Naive thymus-derived CD4-positive, alpha-beta T cell (primary cell): Measurements from ENCODE around the gene DNAH8. TPM values are rescaled to one million over a fixed set of nuclear protein-coding genes. Genes with fewer than 3 reads are reported as not detected.
A peak's percentile ranks its signal among the peaks of the same experiment; 100 is the strongest.

Experiments
- ATAC-seq: fragments of 150-1000 bp; cut with Tn5 transposase; 2 replicates; pipeline ENCODE4 v1.10.0; 2021; ENCODE audit warnings: mild to moderate bottlenecking, moderate library complexity
- CTCF ChIA-PET: fragments of 350-600 bp; sonication (Branson Sonifier 250); formaldehyde crosslinking; loops from one replicate; lab custom pipeline; 2021; ENCODE audit warnings: antibody characterized with exemption; lab: Charles Lee
- POLR2A ChIA-PET: fragments of 350-600 bp; sonication (Branson Sonifier 250); formaldehyde crosslinking; loops from one replicate; lab custom pipeline; 2021; ENCODE audit warnings: antibody characterized with exemption, inconsistent platforms; lab: Charles Lee
- DNase-seq, 9 donors: peaks; one replicate each; pipeline versions ENCODE4 v3.0.0 to v3.0.0-alpha.2; 2020 to 2022; ENCODE audit warnings: mixed read lengths in 1 of 9
- H3K27ac ChIP-seq: one replicate; pipeline ENCODE4 v1.7.0; 2013; ENCODE audit warnings: mild to moderate bottlenecking, low read depth, low read length, moderate library complexity
- H3K27me3 ChIP-seq, 2 donors: one replicate each; pipeline ENCODE4 v1.7.0; 2013; ENCODE audit warnings: low read length in 2 of 2, mild to moderate bottlenecking in 2 of 2, moderate library complexity in 2 of 2; ENCODE audit not compliant: control insufficient read depth in 2 of 2, insufficient read depth in 2 of 2
- H3K36me3 ChIP-seq, 3 experiments: 1 replicate in 2 of 3; 2 replicates in 1 of 3; pipeline ENCODE4 v1.7.0; 2013; ENCODE audit warnings: low read length in 3 of 3, mild to moderate bottlenecking in 3 of 3, moderate library complexity in 1 of 3; ENCODE audit not compliant: insufficient read depth in 3 of 3, control insufficient read depth in 2 of 3
- H3K4me1 ChIP-seq, 2 donors: one replicate each; pipeline ENCODE4 v1.7.0; 2013; ENCODE audit warnings: low read length in 2 of 2, mild to moderate bottlenecking in 2 of 2, moderate library complexity in 1 of 2; ENCODE audit not compliant: control insufficient read depth in 2 of 2, insufficient read depth in 2 of 2
- H3K4me3 ChIP-seq: 2 replicates; pipeline ENCODE4 v1.7.0; 2013; ENCODE audit warnings: mild to moderate bottlenecking, low read length
- H3K9me3 ChIP-seq, 3 experiments: 1 replicate in 2 of 3; 2 replicates in 1 of 3; pipeline ENCODE4 v1.7.0; 2013; ENCODE audit warnings: low read length in 3 of 3; ENCODE audit not compliant: control insufficient read depth in 2 of 3
- H3K27ac Mint-ChIP-seq, 9 donors: one replicate each; pipeline ENCODE4 v1.8.0; 2020 to 2022; ENCODE audit warnings: mixed read lengths in 9 of 9, mild to moderate bottlenecking in 8 of 9, moderate library complexity in 5 of 9, inconsistent platforms in 2 of 9
- H3K27me3 Mint-ChIP-seq, 5 donors: one replicate each; pipeline ENCODE4 v1.8.0; 2021 to 2022; ENCODE audit warnings: mixed read lengths in 5 of 5, mild to moderate bottlenecking in 1 of 5
- H3K36me3 Mint-ChIP-seq, 5 donors: one replicate each; pipeline ENCODE4 v1.8.0; 2020 to 2022; ENCODE audit warnings: mixed read lengths in 5 of 5, mild to moderate bottlenecking in 3 of 5, inconsistent platforms in 1 of 5
- H3K4me1 Mint-ChIP-seq, 7 donors: one replicate each; pipeline ENCODE4 v1.8.0; 2020 to 2022; ENCODE audit warnings: mixed read lengths in 7 of 7, mild to moderate bottlenecking in 3 of 7, inconsistent platforms in 1 of 7
- H3K4me3 Mint-ChIP-seq, 10 donors: one replicate each; pipeline ENCODE4 v1.8.0; 2020 to 2022; ENCODE audit warnings: mild to moderate bottlenecking in 10 of 10, mixed read lengths in 10 of 10, moderate library complexity in 6 of 10, inconsistent platforms in 2 of 10
- H3K9me3 Mint-ChIP-seq, 11 donors: one replicate each; pipeline ENCODE4 v1.8.0; 2020 to 2022; ENCODE audit warnings: mixed read lengths in 11 of 11, mild to moderate bottlenecking in 4 of 11, inconsistent platforms in 1 of 11, moderate library complexity in 1 of 11
- intact Hi-C, 2 donors: fragments of 100-400 bp; cut with micrococcal nuclease; formaldehyde crosslinking; loops; one replicate each; pipeline ENCODE4 v1.15.1; 2023
- polyA plus RNA-seq, 2 donors: library from polyadenylated mRNA; unstranded; fragments of 300-500 nt; fragmentation: Illumina TruSeq; gene quantifications; one replicate each; pipeline ENCODE4 v1.2.3, GENCODE V29; 2021
- total RNA-seq, 6 experiments: library from RNA in 5 of 6; stranded (reverse) in 5 of 6; gene quantifications; 1 replicate in 5 of 6; 2 replicates in 1 of 6; pipeline ENCODE4 v1.2.3 and lab custom pipeline; 2021 to 2026

The DNAH8 gene
- total and polyA plus RNA-seq, 7 experiments from 2014 or later: 0.02 to 0.15 (median 0.05) TPM; not detected in 2

GRCh38 chr6:39043776-39044175, 328.7 kb downstream of the DNAH8 start:
- peaks cover 0 to 3% (median 0%) of the 10 kb centered on the region in 11 donors for H3K9me3 Mint-ChIP-seq
- no peak overlapping the region for H3K4me3 Mint-ChIP-seq
- no peak overlapping the region for H3K27ac Mint-ChIP-seq
- no peaks in the 10 kb centered on the region for H3K4me1 ChIP-seq
- ChIA-PET POLR2A (no interaction called here), CTCF (no interaction called here)
- intact Hi-C loops: no loop called here
- peaks cover 0 to 5% (median 5%) of the 10 kb centered on the region in 7 donors for H3K4me1 Mint-ChIP-seq
- no peak overlapping the region for H3K27ac ChIP-seq
- H3K27me3 ChIP-seq: peaks cover 0 to 3% of the 10 kb centered on the region in 2 donors
- peaks cover 0 to 4% (median 0%) of the 10 kb centered on the region in 5 donors for H3K36me3 Mint-ChIP-seq
- ATAC-seq (no peak), DNase-seq (no peak)
- H3K36me3 ChIP-seq: no peaks in the 10 kb centered on the region
- peaks cover 24 to 51% (median 38%) of the 10 kb centered on the region in 5 donors for H3K27me3 Mint-ChIP-seq
- H3K9me3 ChIP-seq: no peaks in the 10 kb centered on the region
- no peak overlapping the region for H3K4me3 ChIP-seq

- H3K9me3 ChIP-seq: no peaks in the 10 kb centered on the region
- Mint-ChIP-seq H3K27ac (no peak overlapping the region), H3K27me3 (peaks cover 24 to 49% (median 39%) of the 10 kb centered on the region in 5 donors), H3K36me3 (peaks cover 0 to 4% (median 0%) of the 10 kb centered on the region in 5 donors), H3K4me3 (no peak overlapping the region), H3K9me3 (peaks cover 0 to 3% (median 0%) of the 10 kb centered on the region in 11 donors), H3K4me1 (peaks cover 2 to 7% (median 5%) of the 10 kb centered on the region in 7 donors)
- H3K27me3 ChIP-seq: peaks cover 0 to 3% of the 10 kb centered on the region in 2 donors
- no peak overlapping the region for H3K4me3 ChIP-seq
- H3K4me1 ChIP-seq: no peaks in the 10 kb centered on the region
- DNase-seq: no peak
- no peaks in the 10 kb centered on the region for H3K36me3 ChIP-seq
- ATAC-seq: no peak
- no peak overlapping the region for H3K27ac ChIP-seq
- POLR2A ChIA-PET: no interaction called here
- intact Hi-C loops: no loop called here
- CTCF ChIA-PET: no interaction called here
These were observed 329.1 kb downstream of the DNAH8 start for GRCh38 chr6:39044181-39044580.

- H3K27ac ChIP-seq: no peak overlapping the region
- ChIA-PET CTCF (no interaction called here), POLR2A (no interaction called here)
- H3K9me3 Mint-ChIP-seq: no peaks in the 10 kb centered on the region
- peaks cover 0 to 5% of the 10 kb centered on the region in 2 donors for H3K4me1 ChIP-seq
- no peak overlapping the region for H3K27ac Mint-ChIP-seq
- H3K4me3 Mint-ChIP-seq: peak overlapping the region in 9 of 10 donors; percentile 26 to 83 (median 56)
- H3K27me3 ChIP-seq: peaks cover 0 to 3% of the 10 kb centered on the region in 2 donors
- peaks cover 0 to 4% (median 0%) of the 10 kb centered on the region in 5 donors for H3K36me3 Mint-ChIP-seq
- H3K36me3 ChIP-seq: no peaks in the 10 kb centered on the region
- peaks cover 21 to 48% (median 43%) of the 10 kb centered on the region in 5 donors for H3K27me3 Mint-ChIP-seq
- no peak overlapping the region for H3K4me3 ChIP-seq
- no peak for DNase-seq
- intact Hi-C loops: no loop called here
- H3K4me1 Mint-ChIP-seq: peaks cover 11 to 34% (median 17%) of the 10 kb centered on the region in 7 donors
- no peaks in the 10 kb centered on the region for H3K9me3 ChIP-seq
- no peak for ATAC-seq
These were observed 332.6 kb downstream of the DNAH8 start for GRCh38 chr6:39047434-39048327.

- peak within 1 kb of the TSS; percentile 26 to 83 (median 60) for H3K4me3 Mint-ChIP-seq
- H3K27ac Mint-ChIP-seq: no peak within 1 kb of the TSS
- intact Hi-C loops: no loop called here
- Histone ChIP-seq H3K36me3 (no peaks in the 10 kb centered on the region), H3K9me3 (no peaks in the 10 kb centered on the region), H3K27me3 (peaks cover 0 to 3% of the 10 kb centered on the region in 2 donors), H3K27ac (no peak within 1 kb of the TSS), H3K4me3 (no peak within 1 kb of the TSS), H3K4me1 (peaks cover 0 to 5% of the 10 kb centered on the region in 2 donors)
- ChIA-PET POLR2A (no interaction called here), CTCF (no interaction called here)
- peaks cover 0 to 4% (median 0%) of the 10 kb centered on the region in 5 donors for H3K36me3 Mint-ChIP-seq
- DNase-seq (peak in 2 of 9 donors; percentile 4 to 29), ATAC-seq (no peak)
- H3K4me1 Mint-ChIP-seq: peaks cover 11 to 37% (median 17%) of the 10 kb centered on the region in 7 donors
- peaks cover 21 to 50% (median 48%) of the 10 kb centered on the region in 5 donors for H3K27me3 Mint-ChIP-seq
- H3K9me3 Mint-ChIP-seq: no peaks in the 10 kb centered on the region
These were observed 333.6 kb downstream of the DNAH8 start, which contains the start of gene GLP1R for GRCh38 chr6:39048481-39049399. Gene GLP1R, plus strand, starts transcription at chr6:39048781. Its CDS starts 60 bp downstream, at chr6:39048841.

- Mint-ChIP-seq H3K27ac (no peak overlapping the region), H3K9me3 (no peaks in the 10 kb centered on the region), H3K4me3 (peak overlapping the region in 9 of 10 donors; percentile 35 to 83 (median 56)), H3K36me3 (peaks cover 0 to 4% (median 0%) of the 10 kb centered on the region in 5 donors), H3K27me3 (peaks cover 21 to 54% (median 48%) of the 10 kb centered on the region in 5 donors), H3K4me1 (peaks cover 11 to 37% (median 17%) of the 10 kb centered on the region in 7 donors)
- Histone ChIP-seq H3K36me3 (no peaks in the 10 kb centered on the region), H3K27ac (no peak overlapping the region), H3K4me3 (no peak overlapping the region), H3K4me1 (peaks cover 0 to 5% of the 10 kb centered on the region in 2 donors), H3K9me3 (no peaks in the 10 kb centered on the region), H3K27me3 (peaks cover 0 to 3% of the 10 kb centered on the region in 2 donors)
- intact Hi-C loops: no loop called here
- POLR2A ChIA-PET: no interaction called here
- CTCF ChIA-PET: no interaction called here
- DNase-seq (no peak), ATAC-seq (no peak)
These were observed 334.6 kb downstream of the DNAH8 start for GRCh38 chr6:39049575-39050283.
